ENCODE results near the gene GDF10. TPM values are rescaled to one million over a fixed set of nuclear protein-coding genes. Genes with fewer than 3 reads are reported as not detected.

Gene GDF10
- total and polyA plus RNA-seq, 10 of the 15 experiments (the other 5 are each of a cell fraction or from before 2014, with no cell fraction given), result not detected

GRCh38 chr10:47287365-47287802 is 12.6 kb upstream of the GDF10 start (continued):
- TF ChIP-seq PRDM15 (CRISPR knock-in tag; IDR thresholded peaks at IDR 0.05), result no peak
- TF ChIP-seq WRNIP1 (IDR thresholded peaks at IDR 0.05; ENCODE audit: borderline replicate concordance, low read depth, low read length), result no peak
- TF ChIP-seq ELK1 (IDR thresholded peaks at IDR 0.05; ENCODE audit: low read depth, low read length), result no peak

DNA sequence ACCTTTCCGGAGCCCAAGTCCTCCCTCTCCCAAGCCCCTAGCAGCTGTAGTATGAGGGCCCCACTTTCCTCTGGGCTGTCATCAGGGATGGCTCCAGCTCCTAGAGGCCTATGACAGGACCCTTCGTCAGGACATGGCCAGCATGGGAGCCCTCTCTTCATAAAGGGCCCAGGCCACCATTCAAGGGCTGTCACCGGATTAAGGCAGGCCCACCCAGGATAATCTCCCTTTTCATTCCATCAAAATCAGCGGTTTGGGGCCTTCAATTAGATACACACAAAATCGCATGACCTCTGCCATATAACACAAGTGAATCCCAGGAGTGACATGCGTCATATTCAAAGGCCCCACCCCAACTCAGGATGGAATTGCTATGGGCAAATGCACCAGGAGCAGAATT is 12.2 kb upstream of the GDF10 start:
- H4K20me1 ChIP-seq (ENCODE audit: control insufficient read depth, insufficient read depth), result no peaks in the 10 kb centered on the region
- FAIRE-seq (no peak), DNase-seq (ENCODE audit: low read depth, low spot score) (no peak), ATAC-seq (no peak)
- H3K27me3 ChIP-seq (replicated peaks in 1 of 2; ENCODE audit: control insufficient read depth in 2 of 2, insufficient read depth in 2 of 2, low read length in 1 of 2), result no peaks in the 10 kb centered on the region; a peak in 1 of 4 replicates
- H2AFZ ChIP-seq (ENCODE audit: control insufficient read depth, low read depth, low read length), result no peak overlapping the region
- intact Hi-C loops (cut with micrococcal nuclease; ENCODE audit: unreplicated experiment) (no loop called here), in situ Hi-C loops (cut with MboI) (no loop called here)
- no peak overlapping the region for H3K4me2 ChIP-seq (ENCODE audit: control insufficient read depth, insufficient read depth)
- H3K4me1 ChIP-seq (ENCODE audit: control insufficient read depth, insufficient read depth, low read length), result no peaks in the 10 kb centered on the region
- TF ChIP-seq CHD4 (IDR thresholded peaks at IDR 0.05) (no peak), FOS (IDR thresholded peaks at IDR 0.05; ENCODE audit: borderline replicate concordance, extremely low read depth, insufficient read length) (no peak), NR2C1 (IDR thresholded peaks at IDR 0.05) (no peak), NKRF (conservative IDR thresholded peaks at IDR 0.05) (no peak), TARDBP (IDR thresholded peaks at IDR 0.05; ENCODE audit: borderline replicate concordance) (no peak), ZZZ3 (IDR thresholded peaks at IDR 0.05; ENCODE audit: control insufficient read depth, insufficient read length, low read depth) (no peak), MTA2 (IDR thresholded peaks at IDR 0.05; ENCODE audit: low read depth) (no peak), DPF2 (IDR thresholded peaks at IDR 0.05) (no peak)
- no peaks in the 10 kb centered on the region for H3K79me2 ChIP-seq (ENCODE audit: control insufficient read depth, insufficient read depth, low read length)
- H3K27ac ChIP-seq (ENCODE audit: control insufficient read depth, insufficient read depth), result no peak overlapping the region
- ChIA-PET CTCF (interaction anchor here (2.1 kb wide), 1 partner anchor 240 kb away, joined by 7 read pairs; no protein-coding TSS in a partner anchor), RAD21 (ENCODE audit: unreplicated experiment) (no interaction called here), SMC1A (ENCODE audit: uncharacterized antibody, unreplicated experiment) (no interaction called here), POLR2A (no interaction called here)
- no peak overlapping the region for H3K9ac ChIP-seq (ENCODE audit: control insufficient read depth, insufficient read depth, low read length)
- H3K9me3 ChIP-seq (replicated peaks; ENCODE audit: control insufficient read depth, insufficient read depth, low read length), result no peaks in the 10 kb centered on the region
- WGBS (ENCODE audit: insufficient coverage, insufficient replicate concordance, low lambda C conversion rate, missing lambda C conversion rate), result 32% methylated on average over 6 of the region's 6 CpGs
- H3K4me3 ChIP-seq, result no peak overlapping the region
- no TSS peak for BruUV-seq (replicated peaks)
- no peaks in the 10 kb centered on the region for H3K36me3 ChIP-seq (ENCODE audit: control insufficient read depth in 2 of 2, insufficient read depth in 2 of 2, low read length in 1 of 2)
